Measurements from ENCODE around the gene CLCN7. TPM values are rescaled to one million over a fixed set of nuclear protein-coding genes. Genes with fewer than 3 reads are reported as not detected.
A peak's percentile ranks its signal among the peaks of the same experiment; 100 is the strongest.

The CLCN7 gene
- total and polyA plus RNA-seq, 2 experiments from 2014 or later: 50.1 to 57.6 TPM

DNA sequence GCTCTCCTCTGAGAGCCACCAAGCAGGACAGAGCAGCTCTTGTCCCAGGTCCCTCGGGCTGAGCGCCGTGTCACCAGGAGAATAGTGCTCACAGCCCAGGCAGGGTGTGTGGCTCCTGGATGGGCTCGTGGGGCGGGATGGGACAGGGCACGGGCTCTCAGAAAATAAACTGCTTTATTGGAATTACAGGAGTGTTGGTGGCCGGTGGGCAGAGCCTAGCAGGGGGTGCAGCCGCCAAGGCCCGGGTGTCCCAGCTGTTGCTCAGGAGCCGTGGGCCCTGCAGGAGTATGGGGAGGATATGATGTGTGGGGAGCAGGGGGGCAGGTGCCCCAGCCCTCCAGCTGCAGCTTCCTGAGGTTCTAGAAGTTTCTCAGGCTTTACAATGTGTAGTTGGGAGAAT lies 35.4 kb upstream of the CLCN7 start:
- no peaks in the 10 kb centered on the region for H3K27me3 ChIP-seq
- no peaks in the 10 kb centered on the region for H3K9me3 ChIP-seq (ENCODE audit: low read depth)
- no peak overlapping the region for H3K4me3 ChIP-seq
- peaks cover 9% of the 10 kb centered on the region for H3K4me1 ChIP-seq (ENCODE audit: low read depth)
- H3K27ac ChIP-seq: peak overlapping the region; percentile 92
- TF ChIP-seq CTCF (IDR thresholded peaks at IDR 0.05; ENCODE audit: low read depth, low read length): no peak
- no peak for DNase-seq (ENCODE audit: low read depth in 1 of 2, low spot score in 1 of 2)
- H3K36me3 ChIP-seq: no peaks in the 10 kb centered on the region

- Histone ChIP-seq H3K4me3 (no peak overlapping the region), H3K36me3 (no peaks in the 10 kb centered on the region), H3K9me3 (ENCODE audit: low read depth) (no peaks in the 10 kb centered on the region), H3K27me3 (no peaks in the 10 kb centered on the region), H3K4me1 (ENCODE audit: low read depth) (peaks cover 9% of the 10 kb centered on the region), H3K27ac (peak overlapping the region; percentile 92)
- DNase-seq (ENCODE audit: low read depth in 1 of 2, low spot score in 1 of 2): peak in 1 of 2 donors; percentile 56
- no peak for TF ChIP-seq CTCF (IDR thresholded peaks at IDR 0.05; ENCODE audit: low read depth, low read length)
These were observed 34.7 kb upstream of the CLCN7 start for GRCh38 chr16:1509307-1510221.

DNA sequence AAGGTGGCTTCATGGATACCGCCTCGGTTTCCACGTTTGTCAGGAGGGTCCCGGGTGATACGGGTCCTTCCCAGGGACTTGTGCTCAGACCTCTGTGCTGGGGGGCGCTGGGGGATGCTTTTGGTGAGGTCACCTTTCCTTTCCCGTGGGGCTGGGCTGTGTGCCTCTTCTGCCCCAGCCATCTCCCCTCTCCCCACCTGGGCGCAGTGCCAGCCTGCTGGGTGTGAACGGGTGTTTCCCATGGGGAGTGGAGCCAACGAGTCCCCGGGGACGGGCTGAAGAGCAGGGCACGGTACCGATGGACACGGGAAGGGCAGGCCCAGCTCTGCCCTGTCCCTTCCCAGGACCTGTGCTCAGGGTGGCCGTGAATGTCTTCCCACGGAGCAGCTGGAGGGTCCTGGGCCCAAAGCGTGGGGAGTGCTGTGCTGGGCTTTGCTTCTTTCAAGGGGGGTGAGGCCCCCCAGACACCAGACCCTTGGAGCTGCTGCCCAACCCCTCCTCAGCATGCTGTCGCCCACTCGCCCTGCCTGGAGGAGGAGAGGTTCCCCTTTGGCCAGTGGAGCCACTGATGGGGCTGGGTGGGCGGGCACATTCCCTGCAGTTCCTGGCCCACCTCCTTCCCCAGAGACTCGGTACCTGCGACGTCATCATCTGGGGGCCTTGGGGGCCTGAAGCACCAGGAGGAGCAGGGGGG lies 33.8 kb upstream of the CLCN7 start:
- no peaks in the 10 kb centered on the region for H3K9me3 ChIP-seq (ENCODE audit: low read depth)
- H3K4me3 ChIP-seq: no peak overlapping the region
- no peaks in the 10 kb centered on the region for H3K27me3 ChIP-seq
- no peak for TF ChIP-seq CTCF (IDR thresholded peaks at IDR 0.05; ENCODE audit: low read depth, low read length)
- peak overlapping the region; percentile 92 for H3K27ac ChIP-seq
- no peak for DNase-seq (ENCODE audit: low read depth in 1 of 2, low spot score in 1 of 2)
- H3K4me1 ChIP-seq (ENCODE audit: low read depth): peaks cover 9% of the 10 kb centered on the region
- no peaks in the 10 kb centered on the region for H3K36me3 ChIP-seq

DNA sequence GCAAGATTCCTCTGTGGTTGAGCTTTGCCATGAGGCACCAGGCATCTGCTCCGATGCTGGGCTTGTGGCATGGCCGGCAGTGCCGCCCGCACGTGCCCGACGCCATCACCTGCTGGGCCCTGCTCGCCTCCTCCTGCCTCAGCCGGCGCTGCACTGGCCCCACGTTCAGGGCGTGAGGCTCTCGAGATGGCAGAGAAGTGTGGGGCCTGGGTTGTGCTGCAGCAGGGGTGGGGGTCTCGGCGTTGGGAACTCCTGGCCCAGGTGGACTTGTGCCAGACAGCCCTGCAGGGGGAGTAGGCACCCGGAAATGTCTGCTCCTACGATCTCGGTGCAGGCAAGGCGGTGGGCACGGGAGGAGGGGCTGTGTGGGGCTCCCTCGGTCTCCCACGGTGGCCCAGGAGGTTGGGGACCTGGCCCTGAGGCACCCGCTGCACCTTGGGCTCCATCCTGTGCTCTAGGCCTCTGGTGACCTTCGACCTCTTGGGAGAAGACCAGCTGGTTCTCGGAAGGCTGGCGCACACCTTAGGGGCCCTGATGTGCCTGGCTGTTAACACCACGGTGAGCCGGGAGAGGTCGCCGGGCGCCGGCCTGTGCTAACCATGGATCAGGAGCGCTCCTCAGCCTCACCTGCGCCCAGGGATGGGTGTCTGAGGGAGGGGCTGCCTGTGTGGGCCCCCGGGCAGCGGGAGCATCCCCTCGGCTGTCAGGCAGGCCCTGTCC lies 31.8 kb upstream of the CLCN7 start:
- no peaks in the 10 kb centered on the region for H3K9me3 ChIP-seq (ENCODE audit: low read depth)
- H3K4me1 ChIP-seq (ENCODE audit: low read depth): peaks cover 9% of the 10 kb centered on the region
- no peak for DNase-seq (ENCODE audit: low read depth in 1 of 2, low spot score in 1 of 2)
- H3K4me3 ChIP-seq: no peak overlapping the region
- H3K27me3 ChIP-seq: no peaks in the 10 kb centered on the region
- H3K27ac ChIP-seq: no peak overlapping the region
- peaks cover 13% of the 10 kb centered on the region for H3K36me3 ChIP-seq
- TF ChIP-seq CTCF (IDR thresholded peaks at IDR 0.05; ENCODE audit: low read depth, low read length): no peak

- no peak overlapping the region for H3K4me3 ChIP-seq
- H3K27ac ChIP-seq: no peak overlapping the region
- peaks cover 16% of the 10 kb centered on the region for H3K36me3 ChIP-seq
- H3K27me3 ChIP-seq: no peaks in the 10 kb centered on the region
- TF ChIP-seq CTCF (IDR thresholded peaks at IDR 0.05; ENCODE audit: low read depth, low read length): no peak
- DNase-seq (ENCODE audit: low read depth in 1 of 2, low spot score in 1 of 2): no peak
- peaks cover 9% of the 10 kb centered on the region for H3K4me1 ChIP-seq (ENCODE audit: low read depth)
- no peaks in the 10 kb centered on the region for H3K9me3 ChIP-seq (ENCODE audit: low read depth)
These were observed 31.1 kb upstream of the CLCN7 start for GRCh38 chr16:1505912-1506311.
